ENCODE data around the gene SLC36A2. TPM values are rescaled to one million over a fixed set of nuclear protein-coding genes. Genes with fewer than 3 reads are reported as not detected.

The SLC36A2 gene
- total RNA-seq, 2 experiments from 2014 or later, result not detected

DNA sequence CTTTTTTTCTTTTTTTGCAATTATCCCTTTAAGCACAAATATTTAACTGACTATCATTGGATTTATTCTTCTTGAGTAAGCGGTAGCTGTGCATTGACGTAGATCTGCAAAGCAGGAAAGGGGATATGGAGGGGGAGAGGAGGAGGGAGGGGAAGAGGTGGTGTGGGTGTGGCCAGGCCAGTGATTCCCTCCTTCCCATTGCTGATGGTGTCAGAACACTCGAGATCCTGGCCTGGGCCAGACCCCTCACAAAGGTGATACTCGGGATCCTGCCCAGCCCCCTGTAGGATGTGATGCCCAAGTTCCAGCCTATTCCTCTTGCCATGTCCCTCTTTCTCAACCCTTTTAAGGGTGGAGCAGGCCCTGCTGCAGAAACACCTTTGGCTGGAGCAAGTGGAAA is 53.7 kb downstream of the SLC36A2 start:
- intact Hi-C loops (cut with micrococcal nuclease; ENCODE audit: unreplicated experiment), result no loop called here
- no peaks in the 10 kb centered on the region for H3K36me3 ChIP-seq (ENCODE audit: insufficient read depth, low read length)
- TF ChIP-seq, protein P1, sequence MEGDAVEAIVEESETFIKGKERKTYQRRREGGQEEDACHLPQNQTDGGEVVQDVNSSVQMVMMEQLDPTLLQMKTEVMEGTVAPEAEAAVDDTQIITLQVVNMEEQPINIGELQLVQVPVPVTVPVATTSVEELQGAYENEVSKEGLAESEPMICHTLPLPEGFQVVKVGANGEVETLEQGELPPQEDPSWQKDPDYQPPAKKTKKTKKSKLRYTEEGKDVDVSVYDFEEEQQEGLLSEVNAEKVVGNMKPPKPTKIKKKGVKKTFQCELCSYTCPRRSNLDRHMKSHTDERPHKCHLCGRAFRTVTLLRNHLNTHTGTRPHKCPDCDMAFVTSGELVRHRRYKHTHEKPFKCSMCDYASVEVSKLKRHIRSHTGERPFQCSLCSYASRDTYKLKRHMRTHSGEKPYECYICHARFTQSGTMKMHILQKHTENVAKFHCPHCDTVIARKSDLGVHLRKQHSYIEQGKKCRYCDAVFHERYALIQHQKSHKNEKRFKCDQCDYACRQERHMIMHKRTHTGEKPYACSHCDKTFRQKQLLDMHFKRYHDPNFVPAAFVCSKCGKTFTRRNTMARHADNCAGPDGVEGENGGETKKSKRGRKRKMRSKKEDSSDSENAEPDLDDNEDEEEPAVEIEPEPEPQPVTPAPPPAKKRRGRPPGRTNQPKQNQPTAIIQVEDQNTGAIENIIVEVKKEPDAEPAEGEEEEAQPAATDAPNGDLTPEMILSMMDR (conservative IDR thresholded peaks at IDR 0.05; ENCODE audit: low read length), result no peak
- no peak for TF ChIP-seq EZH2phosphoT487 (IDR thresholded peaks at IDR 0.05; ENCODE audit: borderline replicate concordance, low read depth, low read length)
- no peak overlapping the region for H3K27ac ChIP-seq (ENCODE audit: low read depth, low read length, poor library complexity, severe bottlenecking)
- no peak overlapping the region for H2AFZ ChIP-seq (ENCODE audit: low read length)
- no peak overlapping the region for H3K4me3 ChIP-seq (ENCODE audit: low read depth, low read length, poor library complexity, severe bottlenecking)
- BruUV-seq (replicated peaks), result no TSS peak
- H3K9me3 ChIP-seq (ENCODE audit: low read length), result no peaks in the 10 kb centered on the region
- H3K4me1 ChIP-seq (ENCODE audit: insufficient read depth, low read length, poor library complexity, severe bottlenecking), result no peaks in the 10 kb centered on the region
- H3K4me2 ChIP-seq (ENCODE audit: low read length), result no peak overlapping the region
- no peaks in the 10 kb centered on the region for H3K79me2 ChIP-seq (ENCODE audit: insufficient read depth, low read depth, low read length)
- DNase-seq (ENCODE audit: low spot score), result no peak
- H3K9me2 ChIP-seq (ENCODE audit: insufficient read depth, low read length), result no peaks in the 10 kb centered on the region; the same call in 1 of the 2 replicates
- ChIA-PET POLR2A (no interaction called here), CTCF (ENCODE audit: unreplicated experiment) (interaction anchor here (0.7 kb wide), 1 partner anchor 1101 kb away, joined by 5 read pairs; no protein-coding TSS in a partner anchor)
- no peaks in the 10 kb centered on the region for H4K20me1 ChIP-seq (ENCODE audit: insufficient read depth, low read length)

DNA sequence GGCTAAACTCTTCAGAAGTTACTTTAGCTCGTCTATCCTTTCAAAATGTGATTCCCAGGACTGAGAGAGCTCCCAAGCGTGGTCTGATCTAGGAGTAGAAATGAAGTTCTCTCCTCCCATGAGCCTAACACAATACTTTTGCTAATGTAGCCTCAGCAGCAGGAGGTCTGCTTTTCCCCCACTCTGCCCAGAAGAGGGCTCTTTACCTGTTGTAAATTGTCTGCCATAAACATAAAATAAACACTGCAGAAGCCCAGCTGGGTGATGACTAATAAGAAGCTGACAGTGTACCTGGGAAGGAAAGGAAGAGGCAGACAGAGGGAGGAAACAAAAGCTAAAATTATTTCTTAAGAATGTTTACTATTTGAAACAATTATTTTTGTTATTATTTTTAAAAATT is 59.2 kb downstream of the SLC36A2 start:
- intact Hi-C loops (cut with micrococcal nuclease; ENCODE audit: unreplicated experiment), result no loop called here
- Histone ChIP-seq H3K27ac (ENCODE audit: low read depth, low read length, poor library complexity, severe bottlenecking) (no peak overlapping the region), H4K20me1 (ENCODE audit: insufficient read depth, low read length) (no peaks in the 10 kb centered on the region), H3K36me3 (ENCODE audit: insufficient read depth, low read length) (no peaks in the 10 kb centered on the region), H3K4me1 (ENCODE audit: insufficient read depth, low read length, poor library complexity, severe bottlenecking) (no peaks in the 10 kb centered on the region), H3K9me2 (ENCODE audit: insufficient read depth, low read length) (no peaks in the 10 kb centered on the region; the same call in 1 of the 2 replicates), H3K79me2 (ENCODE audit: insufficient read depth, low read depth, low read length) (no peaks in the 10 kb centered on the region), H2AFZ (ENCODE audit: low read length) (no peak overlapping the region), H3K4me3 (ENCODE audit: low read depth, low read length, poor library complexity, severe bottlenecking) (no peak overlapping the region), H3K4me2 (ENCODE audit: low read length) (no peak overlapping the region), H3K9me3 (ENCODE audit: low read length) (no peaks in the 10 kb centered on the region)
- CTCF ChIA-PET (ENCODE audit: unreplicated experiment), result interaction anchor here (1.2 kb wide), 1 partner anchor 22 kb away, joined by 3 read pairs; no protein-coding TSS in a partner anchor
- TF ChIP-seq EZH2phosphoT487 (IDR thresholded peaks at IDR 0.05; ENCODE audit: borderline replicate concordance, low read depth, low read length), result no peak
- TF ChIP-seq, protein P1 (conservative IDR thresholded peaks at IDR 0.05; ENCODE audit: low read length), result peak; percentile 73
- no TSS peak for BruUV-seq (replicated peaks)
- POLR2A ChIA-PET, result interaction anchor here (0.6 to 1.2 kb wide), 2 partner anchors 205 to 875 kb away, joined by 3 read pairs; no protein-coding TSS in a partner anchor
- peak; percentile 44 for DNase-seq (ENCODE audit: low spot score)

DNA sequence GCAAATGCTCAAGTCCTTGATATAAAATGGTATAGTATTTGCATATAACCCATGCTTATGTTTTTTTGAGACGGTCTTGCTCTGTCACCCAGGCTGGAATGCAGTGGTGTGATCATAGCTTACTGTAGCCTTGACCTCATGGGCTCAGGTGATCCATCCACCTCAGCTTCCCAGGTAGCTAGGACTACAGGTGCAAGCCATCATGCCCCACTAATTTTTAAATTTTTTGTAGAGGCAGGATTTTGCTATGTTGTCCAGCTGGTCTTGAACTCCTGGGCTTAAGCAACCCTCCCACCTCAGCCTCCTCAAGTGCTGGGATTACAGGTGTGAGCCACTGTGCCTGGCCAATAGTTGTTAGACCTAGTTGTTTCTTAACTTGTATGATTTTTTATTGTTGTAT is 61.1 kb downstream of the SLC36A2 start:
- no peak overlapping the region for H3K4me2 ChIP-seq (ENCODE audit: low read length)
- CTCF ChIA-PET (ENCODE audit: unreplicated experiment), result no interaction called here

More for the DNA sequence above, 61.1 kb downstream of the SLC36A2 start:
- H3K79me2 ChIP-seq (ENCODE audit: insufficient read depth, low read depth, low read length), result no peaks in the 10 kb centered on the region
- POLR2A ChIA-PET, result interaction anchor here (0.6 kb wide), 1 partner anchor 23 kb away, joined by 3 read pairs; no protein-coding TSS in a partner anchor
- no peak overlapping the region for H2AFZ ChIP-seq (ENCODE audit: low read length)
- no peak for DNase-seq (ENCODE audit: low spot score)
- no peaks in the 10 kb centered on the region for H3K9me3 ChIP-seq (ENCODE audit: low read length)
- H3K36me3 ChIP-seq (ENCODE audit: insufficient read depth, low read length), result no peaks in the 10 kb centered on the region
- H3K4me3 ChIP-seq (ENCODE audit: low read depth, low read length, poor library complexity, severe bottlenecking), result no peak overlapping the region
- BruUV-seq (replicated peaks), result no TSS peak
- H4K20me1 ChIP-seq (ENCODE audit: insufficient read depth, low read length), result no peaks in the 10 kb centered on the region
- intact Hi-C loops (cut with micrococcal nuclease; ENCODE audit: unreplicated experiment), result no loop called here
- H3K27ac ChIP-seq (ENCODE audit: low read depth, low read length, poor library complexity, severe bottlenecking), result no peak overlapping the region
- H3K4me1 ChIP-seq (ENCODE audit: insufficient read depth, low read length, poor library complexity, severe bottlenecking), result no peaks in the 10 kb centered on the region
- TF ChIP-seq EZH2phosphoT487 (IDR thresholded peaks at IDR 0.05; ENCODE audit: borderline replicate concordance, low read depth, low read length), result no peak
- H3K9me2 ChIP-seq (ENCODE audit: insufficient read depth, low read length), result no peaks in the 10 kb centered on the region; the same call in 1 of the 2 replicates

Data from OCI-LY7 (cell line).